Endodermal cell (in vitro differentiated cells): Measurements from ENCODE around the gene CNTFR. TPM values are rescaled to one million over a fixed set of nuclear protein-coding genes. Genes with fewer than 3 reads are reported as not detected.

Source experiments
- DNase-seq: peaks from one replicate; pipeline ENCODE4 v3.0.0-alpha.2; 2017
- H3K27ac ChIP-seq: 2 replicates; pipeline ENCODE4 v1.5.1; 2013; ENCODE audit warnings: mild to moderate bottlenecking, low read depth, low read length, moderate library complexity
- H3K27me3 ChIP-seq: 2 replicates; pipeline ENCODE4 v1.6.1; 2013; ENCODE audit warnings: mild to moderate bottlenecking, low read length, moderate library complexity; ENCODE audit not compliant: insufficient read depth, control insufficient read depth, poor library complexity, severe bottlenecking
- H3K36me3 ChIP-seq: 2 replicates; pipeline ENCODE4 v1.7.0; 2013; ENCODE audit warnings: mild to moderate bottlenecking, low read length, moderate library complexity; ENCODE audit not compliant: control insufficient read depth, insufficient read depth
- H3K4me1 ChIP-seq: one replicate; pipeline ENCODE4 v1.7.0; 2013; ENCODE audit warnings: low read length; ENCODE audit not compliant: control insufficient read depth, insufficient read depth
- H3K4me3 ChIP-seq: 2 replicates; pipeline ENCODE4 v1.5.1; 2013; ENCODE audit warnings: mild to moderate bottlenecking, low read length, moderate library complexity
- H3K9ac ChIP-seq: 2 replicates; pipeline ENCODE4 v1.6.1; 2013; ENCODE audit warnings: mild to moderate bottlenecking, low read length, moderate library complexity; ENCODE audit not compliant: poor library complexity, severe bottlenecking; ENCODE audit errors: extremely low read depth
- H3K9me3 ChIP-seq: 2 replicates; pipeline ENCODE4 v1.6.1; 2013; ENCODE audit warnings: mild to moderate bottlenecking, low read length, moderate library complexity; ENCODE audit not compliant: control insufficient read depth
- H3K27ac Mint-ChIP-seq: 2 replicates; pipeline ENCODE4 v1.8.0; 2020; ENCODE audit warnings: mixed read lengths
- H3K27me3 Mint-ChIP-seq: 2 replicates; pipeline ENCODE4 v1.8.0; 2021; ENCODE audit warnings: mild to moderate bottlenecking, mixed read lengths; ENCODE audit not compliant: insufficient read depth
- H3K36me3 Mint-ChIP-seq: 2 replicates; pipeline ENCODE4 v1.8.0; 2020; ENCODE audit warnings: low read depth, mixed read lengths
- H3K4me1 Mint-ChIP-seq: 2 replicates; pipeline ENCODE4 v1.8.0; 2020; ENCODE audit warnings: mixed read lengths
- H3K4me3 Mint-ChIP-seq: 2 replicates; pipeline ENCODE4 v1.8.0; 2020; ENCODE audit warnings: mild to moderate bottlenecking, moderate library complexity, mixed read lengths
- H3K9me3 Mint-ChIP-seq: 2 replicates; pipeline ENCODE4 v1.8.0; 2020; ENCODE audit warnings: mild to moderate bottlenecking, mixed read lengths
- CTCF ChIP-seq: fragments of 200-600 bp; sonication (generic); conservative IDR thresholded peaks from 2 replicates; pipeline ENCODE4 v1.5.0; 2021; ENCODE audit warnings: antibody characterized with exemption, mild to moderate bottlenecking
- WGBS, 2 experiments: methylation state at CpG; one replicate each; pipeline versions ENCODE4 v1.1.5 to v1.1.7; 2013; ENCODE audit warnings: missing lambda C conversion rate in 2 of 2, mixed read lengths in 1 of 2; ENCODE audit not compliant: insufficient coverage in 1 of 2, insufficient read length in 1 of 2; 5-methylcytosine and 5-hydroxymethylcytosine counted together
- total RNA-seq, 2 donors: library from RNA; stranded (reverse); fragmentation: NEBNext Ultra II Directional in 1 of 2; extraction: Animal tissue kit (Norgen Biotek cat#: 25700) in 1 of 2; gene quantifications; 2 replicates in 1 of 2; 3 replicates in 1 of 2; pipeline ENCODE4 v1.2.1, GENCODE V29; 2021

Gene CNTFR
- total RNA-seq, 2 donors from 2014 or later = 0.53 to 1.6 TPM

GRCh38 chr9:34592895-34593601, 3.5 kb upstream of the CNTFR start:
- Histone ChIP-seq H3K9ac (no peak overlapping the region), H3K9me3 (no peaks in the 10 kb centered on the region), H3K27me3 (peaks cover 74% of the 10 kb centered on the region), H3K36me3 (no peaks in the 10 kb centered on the region), H3K4me3 (no peak overlapping the region), H3K4me1 (peaks cover 7% of the 10 kb centered on the region), H3K27ac (no peak overlapping the region)
- Mint-ChIP-seq H3K27me3 (peaks cover 74% of the 10 kb centered on the region), H3K36me3 (no peaks in the 10 kb centered on the region), H3K4me3 (no peak overlapping the region), H3K9me3 (no peaks in the 10 kb centered on the region), H3K27ac (no peak overlapping the region), H3K4me1 (peaks cover 14% of the 10 kb centered on the region)
- no peak for TF ChIP-seq CTCF
- peak; percentile 76 for DNase-seq
- 34% methylated on average over 26 of the region's 26 CpGs; no CpG with 5 or more reads in 1 of the 2 experiments for WGBS, 2 experiments

- WGBS, 2 experiments = 40 to 49% methylated on average over 4 to 16 of the region's 16 CpGs
- H3K9me3 ChIP-seq = no peaks in the 10 kb centered on the region
- Mint-ChIP-seq H3K36me3 (no peaks in the 10 kb centered on the region), H3K4me3 (no peak overlapping the region), H3K4me1 (peaks cover 15% of the 10 kb centered on the region), H3K27me3 (peaks cover 83% of the 10 kb centered on the region), H3K9me3 (no peaks in the 10 kb centered on the region), H3K27ac (no peak overlapping the region)
- no peak for DNase-seq
- no peaks in the 10 kb centered on the region for H3K36me3 ChIP-seq
- H3K4me1 ChIP-seq = peaks cover 7% of the 10 kb centered on the region
- no peak overlapping the region for H3K27ac ChIP-seq
- H3K27me3 ChIP-seq = peaks cover 80% of the 10 kb centered on the region
- no peak overlapping the region for H3K9ac ChIP-seq
- H3K4me3 ChIP-seq = no peak overlapping the region
- TF ChIP-seq CTCF = peak; percentile 13
These were observed 2.7 kb upstream of the CNTFR start for GRCh38 chr9:34591917-34592866.

- DNase-seq = peak; percentile 97
- Mint-ChIP-seq H3K9me3 (no peaks in the 10 kb centered on the region), H3K36me3 (no peaks in the 10 kb centered on the region), H3K27me3 (peaks cover 87% of the 10 kb centered on the region), H3K4me3 (no peak overlapping the region), H3K27ac (no peak overlapping the region), H3K4me1 (peaks cover 19% of the 10 kb centered on the region)
- no peaks in the 10 kb centered on the region for H3K9me3 ChIP-seq
- peak; percentile 97 for TF ChIP-seq CTCF
- WGBS, 2 experiments = 3 to 8% methylated on average over 17 to 60 of the region's 60 CpGs
- peaks cover 83% of the 10 kb centered on the region for H3K27me3 ChIP-seq
- no peak overlapping the region for H3K9ac ChIP-seq
- peaks cover 7% of the 10 kb centered on the region for H3K4me1 ChIP-seq
- no peak overlapping the region for H3K27ac ChIP-seq
- H3K4me3 ChIP-seq = peak overlapping the region; percentile 64
- H3K36me3 ChIP-seq = no peaks in the 10 kb centered on the region
These were observed 1.9 kb upstream of the CNTFR start for GRCh38 chr9:34591248-34591916.
